Inferior parietal cortex (tissue), 1 donor: Measurements from ENCODE around the gene GGA1.
"Not testable (repeated sequence)": the region's sequence is repeated elsewhere in the genome, so short reads cannot be mapped to it uniquely, and the experiment has no call there.

Experiments used
- DNase-seq: peaks from one replicate; pipeline ENCODE4 v3.0.0-alpha.2; 2016; ENCODE audit errors: extremely low spot score

GGA1 gene

DNA sequence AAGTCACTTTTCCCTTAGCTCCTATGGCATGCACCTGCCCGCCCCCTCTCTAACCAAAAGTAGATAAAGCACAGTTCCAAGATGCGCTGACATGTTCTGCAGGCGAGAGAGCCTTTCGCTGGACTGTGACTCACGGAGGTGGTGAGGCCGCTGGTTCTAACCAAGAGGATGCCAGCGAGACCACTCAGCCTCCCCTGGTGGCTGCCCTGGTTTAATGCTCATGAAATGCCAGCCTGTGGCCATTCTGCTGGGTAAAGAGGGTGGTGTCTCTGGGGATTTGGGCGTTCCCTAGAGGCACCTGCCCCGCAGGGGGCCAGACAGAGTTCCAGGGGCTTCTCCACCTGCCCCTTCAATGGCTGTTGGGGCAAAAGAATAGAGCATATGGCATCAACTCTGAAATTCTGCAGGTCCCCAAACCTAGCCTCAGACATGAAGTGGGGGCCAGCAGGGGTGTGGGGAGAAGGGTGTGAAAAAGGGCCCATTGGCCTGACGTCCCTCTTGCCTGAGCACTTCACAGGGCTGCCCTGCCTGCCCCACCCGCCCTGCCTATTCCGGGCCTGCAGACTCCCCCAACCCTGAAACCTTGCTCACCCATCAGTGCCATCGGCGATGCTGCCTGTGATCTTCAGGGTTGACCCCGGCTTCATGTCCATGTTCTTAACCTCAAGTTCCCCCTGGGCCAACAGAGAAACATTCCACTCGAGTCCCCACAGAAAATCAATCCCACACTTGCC is 37.2 kb upstream of the GGA1 start:
- DNase-seq, result no peak

DNA sequence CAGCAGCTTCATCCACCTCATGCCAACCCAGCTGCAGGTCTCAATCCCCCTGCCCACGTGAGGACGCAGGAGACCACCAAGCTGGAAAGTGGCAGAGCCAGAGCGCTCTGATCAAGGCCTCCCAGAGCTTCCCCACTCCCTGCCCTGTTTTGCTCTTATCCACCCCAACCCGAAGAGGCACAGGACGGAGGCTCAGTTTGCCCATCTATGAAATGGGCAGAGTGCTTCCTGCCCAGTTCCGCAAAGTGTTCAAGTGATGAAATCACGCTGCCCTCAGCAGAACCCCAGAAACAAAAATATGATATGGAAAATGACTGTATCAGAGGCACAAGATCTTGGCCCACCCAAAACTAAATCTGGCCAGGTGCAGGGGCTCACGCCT is 36.7 kb upstream of the GGA1 start:
- DNase-seq, result no peak

- DNase-seq, result no peak
Observed at GRCh38 chr22:37575490-37576003, 33.1 kb upstream of the GGA1 start.

DNA sequence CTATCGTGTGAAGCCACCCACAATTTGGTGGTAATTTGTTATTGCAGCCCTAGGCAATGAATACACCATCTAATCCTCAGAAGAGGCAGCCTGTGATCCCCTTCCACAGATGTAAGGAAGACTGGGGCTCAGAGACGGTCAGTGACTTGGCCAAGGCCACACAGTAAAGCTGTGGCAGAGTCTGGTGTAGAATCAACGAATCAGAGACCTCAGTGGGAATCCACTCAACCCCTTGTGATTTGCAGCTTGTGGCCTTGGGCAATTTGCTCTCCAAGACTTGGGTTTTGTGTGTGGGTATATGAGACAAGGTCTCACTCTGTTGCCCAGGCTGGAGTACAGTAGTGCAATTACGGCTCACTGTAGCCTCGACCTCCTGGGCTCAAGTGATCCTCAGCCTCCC is 30.6 kb upstream of the GGA1 start:
- DNase-seq, result no peak

DNA sequence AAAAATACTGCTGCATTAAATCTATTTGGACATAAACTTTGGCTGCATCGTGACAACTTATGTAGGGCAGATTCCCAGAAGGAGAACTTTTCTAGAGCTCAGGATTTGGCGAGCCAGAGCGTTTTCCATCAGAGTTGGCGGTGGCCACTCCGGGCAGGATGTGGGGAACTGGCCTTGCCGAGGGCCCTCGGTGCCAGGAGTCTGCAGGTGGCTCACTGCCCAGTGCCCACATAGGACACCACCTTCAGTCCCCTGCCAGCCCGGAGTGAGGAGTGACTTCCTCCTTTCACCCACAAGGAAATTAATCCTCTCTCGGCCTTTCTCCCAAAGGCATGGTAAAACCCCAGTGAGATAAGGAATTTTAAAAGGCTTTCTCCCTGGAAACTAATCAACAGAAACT is 27.1 kb upstream of the GGA1 start:
- DNase-seq, result no peak

DNA sequence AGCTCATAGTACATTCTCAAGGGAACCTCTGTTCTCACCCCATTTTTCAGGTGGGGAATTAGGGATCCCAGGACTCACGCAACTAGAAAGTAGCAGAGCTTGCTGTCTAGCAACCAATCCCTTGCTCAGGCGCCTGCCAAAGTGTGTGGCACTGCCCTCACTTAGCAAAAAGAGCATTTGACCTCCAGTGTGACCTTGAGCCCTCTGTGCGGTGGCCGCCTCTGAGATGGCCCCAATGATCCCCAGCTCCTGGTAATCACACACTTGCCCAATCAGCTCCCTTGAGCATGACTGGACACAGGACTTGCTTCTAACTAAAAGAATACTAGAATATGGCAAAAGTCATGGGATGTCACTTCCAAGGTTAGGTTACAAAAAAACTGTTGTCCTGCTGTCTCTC is 26.1 kb upstream of the GGA1 start:
- no peak for DNase-seq

GRCh38 chr22:37588546-37589215 is 20.0 kb upstream of the GGA1 start:
- DNase-seq, result no peak

- no peak for DNase-seq
Observed at GRCh38 chr22:37589636-37590035, 19.0 kb upstream of the GGA1 start.

DNA sequence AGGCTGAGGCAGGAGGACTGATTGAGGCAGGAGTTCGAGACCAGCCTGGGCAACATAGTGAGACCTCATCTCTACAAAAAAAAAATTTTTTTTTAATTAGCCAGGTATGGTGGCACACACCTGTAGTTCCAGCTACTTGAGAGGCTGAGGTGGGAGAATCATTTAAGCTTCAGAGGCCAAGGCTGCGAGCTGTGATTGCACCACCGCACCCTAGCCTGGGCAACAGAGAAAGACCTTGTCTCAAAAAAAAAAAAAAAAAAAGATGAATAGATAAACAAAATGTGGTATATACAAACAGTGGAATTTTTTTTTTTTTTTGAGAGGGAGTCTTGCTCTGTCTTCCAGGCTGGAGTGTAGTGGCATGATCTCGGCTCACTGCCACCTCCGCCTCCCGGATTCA is 17.6 kb upstream of the GGA1 start:
- DNase-seq, result not testable (repeated sequence)

GRCh38 chr22:37591823-37592404 is 16.7 kb upstream of the GGA1 start:
- no peak for DNase-seq

GRCh38 chr22:37594237-37594636 is 14.4 kb upstream of the GGA1 start:
- DNase-seq, result no peak

DNA sequence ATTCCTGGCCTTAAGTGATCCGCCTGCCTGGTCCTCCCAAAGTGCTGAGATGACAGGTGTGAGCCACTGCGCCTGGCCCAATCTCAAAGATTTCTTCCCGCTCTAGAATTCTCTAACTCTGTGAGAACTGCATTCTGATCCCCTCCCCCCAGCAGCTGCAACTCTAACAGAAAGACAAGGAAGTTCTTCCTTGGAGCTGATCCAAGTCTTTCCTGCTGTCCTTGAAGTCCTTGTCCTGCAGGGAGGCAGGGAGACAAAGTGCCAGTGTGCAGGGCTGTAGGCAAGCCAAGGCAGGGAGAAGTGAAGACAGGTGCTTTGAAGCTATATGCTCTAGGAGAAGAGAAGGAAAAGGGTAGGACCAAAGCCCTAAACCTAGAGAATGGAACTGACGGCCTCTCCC is 9.5 kb upstream of the GGA1 start:
- DNase-seq, result no peak

DNA sequence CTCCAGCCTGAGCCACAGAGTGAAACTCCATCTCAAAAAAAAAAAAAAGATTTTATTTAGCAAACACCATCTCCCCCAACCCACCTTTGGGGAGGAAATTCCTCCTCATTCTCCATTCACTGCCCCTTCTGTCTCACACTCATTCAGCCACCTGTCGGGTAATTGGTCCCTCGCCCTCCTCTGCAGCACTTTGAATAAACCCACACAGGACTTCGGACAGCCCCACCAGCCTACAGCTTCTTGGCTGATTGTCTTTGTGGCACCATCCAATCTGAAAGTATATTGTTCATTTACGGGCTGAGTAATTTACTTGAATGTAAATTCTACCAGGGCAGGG is 7.5 kb upstream of the GGA1 start:
- no peak for DNase-seq

DNA sequence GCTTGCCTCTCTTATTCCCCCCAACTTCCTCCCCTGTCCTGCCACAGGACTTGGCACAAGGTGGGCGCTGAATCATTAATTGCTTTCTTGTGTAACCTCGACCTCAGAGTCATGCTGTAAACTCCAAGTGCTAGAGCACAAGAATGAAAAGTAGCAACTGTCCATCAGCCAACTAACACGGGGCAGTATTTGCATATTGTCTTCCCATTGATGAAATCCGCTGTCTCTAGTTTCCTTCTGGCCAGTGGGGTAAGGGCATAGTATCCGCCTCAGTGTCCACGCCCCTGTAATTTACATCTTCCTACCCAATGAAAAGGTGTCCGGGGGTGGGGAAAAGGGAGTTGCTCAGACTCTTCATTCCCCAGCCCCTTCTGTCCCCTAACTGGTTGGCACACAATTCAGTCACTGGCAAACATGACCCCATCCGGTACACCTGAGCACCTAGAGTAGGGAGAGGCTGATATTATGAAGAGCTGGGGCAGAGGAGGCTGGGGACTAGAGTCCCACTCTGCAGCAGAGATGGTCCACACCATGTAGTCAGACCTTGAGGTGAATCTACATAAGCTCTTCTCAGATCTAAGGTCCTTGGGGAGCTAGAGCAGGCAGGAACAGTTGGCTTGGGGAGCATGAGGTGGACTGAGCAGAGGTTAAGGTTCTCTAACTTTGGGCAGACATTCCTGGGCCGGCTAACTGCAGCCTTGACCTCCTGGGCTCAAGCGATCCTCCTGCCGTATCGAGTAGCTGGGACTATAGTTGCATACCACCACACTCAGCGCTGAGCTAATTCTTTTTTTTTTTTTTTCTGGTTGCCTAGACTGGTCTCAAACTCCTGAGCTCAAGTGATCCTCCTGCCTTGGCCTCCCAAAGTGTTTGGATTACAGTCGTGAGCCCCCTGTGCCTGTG is 6.8 kb upstream of the GGA1 start:
- DNase-seq, result no peak

GRCh38 chr22:37602546-37603277 is 5.9 kb upstream of the GGA1 start:
- DNase-seq, result not testable (repeated sequence)

DNA sequence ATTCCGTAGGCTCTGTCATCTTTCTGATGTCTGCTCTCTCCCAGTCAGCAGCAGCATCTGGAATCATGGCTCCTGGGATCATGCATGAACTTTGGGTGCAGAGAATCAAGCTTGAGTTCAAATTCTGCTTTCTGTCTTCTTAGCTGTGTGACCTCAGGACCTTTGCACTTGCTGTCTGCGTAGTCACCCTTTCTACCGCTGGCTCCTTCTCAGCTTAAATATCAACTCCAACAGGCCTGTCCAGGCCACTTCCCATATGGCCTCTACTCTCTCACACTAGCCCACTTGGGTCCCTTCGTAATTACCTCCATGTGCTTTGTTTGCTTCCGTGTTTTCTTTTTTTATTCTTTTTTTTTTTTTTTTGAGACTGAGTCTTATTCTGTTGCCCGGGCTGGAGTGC is 4.6 kb upstream of the GGA1 start:
- no peak for DNase-seq

GRCh38 chr22:37604875-37605274 is 3.8 kb upstream of the GGA1 start:
- DNase-seq, result no peak

GRCh38 chr22:37607010-37607934 is 1.4 kb upstream of the GGA1 start:
- peak; percentile 81 for DNase-seq

- no peak for DNase-seq
Observed at GRCh38 chr22:37607935-37608476, 628 bp upstream of the GGA1 start.
